ENCODE measurements around the gene PLIN5.

The PLIN5 gene

GRCh38 chr19:4497770-4498389 lies 37.1 kb downstream of the PLIN5 start:
- DNase-seq (no peak), ATAC-seq (no peak)
- Mint-ChIP-seq H3K9me3 (no peaks in the 10 kb centered on the region), H3K27me3 (no peaks in the 10 kb centered on the region), H3K4me1 (no peaks in the 10 kb centered on the region), H3K27ac (no peak overlapping the region), H3K4me3 (no peak overlapping the region)

- no peaks in the 10 kb centered on the region for H3K4me1 Mint-ChIP-seq
- no peak overlapping the region for H3K4me3 Mint-ChIP-seq
- H3K9me3 Mint-ChIP-seq, result no peaks in the 10 kb centered on the region
- DNase-seq (no peak), ATAC-seq (no peak)
- H3K27me3 Mint-ChIP-seq, result no peaks in the 10 kb centered on the region
- no peak overlapping the region for H3K27ac Mint-ChIP-seq
Observed at GRCh38 chr19:4496304-4496703, 38.7 kb downstream of the PLIN5 start.

- peak; percentile 49 for ATAC-seq
- Mint-ChIP-seq H3K4me3 (no peak overlapping the region), H3K4me1 (no peaks in the 10 kb centered on the region), H3K9me3 (no peaks in the 10 kb centered on the region), H3K27me3 (no peaks in the 10 kb centered on the region), H3K27ac (no peak overlapping the region)
- no peak for DNase-seq
Observed at GRCh38 chr19:4495471-4495870, 39.6 kb downstream of the PLIN5 start.

- DNase-seq, result no peak
- Mint-ChIP-seq H3K27ac (no peak overlapping the region), H3K4me1 (no peaks in the 10 kb centered on the region), H3K27me3 (no peaks in the 10 kb centered on the region), H3K4me3 (no peak overlapping the region), H3K9me3 (no peaks in the 10 kb centered on the region)
- ATAC-seq, result no peak
Observed at GRCh38 chr19:4494691-4495064, 40.3 kb downstream of the PLIN5 start.

GRCh38 chr19:4493929-4494690 lies 40.9 kb downstream of the PLIN5 start:
- no peak overlapping the region for H3K4me3 Mint-ChIP-seq

GRCh38 chr19:4493104-4493928 lies 41.7 kb downstream of the PLIN5 start:
- no peak overlapping the region for H3K27ac Mint-ChIP-seq
- no peaks in the 10 kb centered on the region for H3K4me1 Mint-ChIP-seq
- H3K27me3 Mint-ChIP-seq, result no peaks in the 10 kb centered on the region
- DNase-seq (no peak), ATAC-seq (no peak)
- H3K9me3 Mint-ChIP-seq, result no peaks in the 10 kb centered on the region
- H3K4me3 Mint-ChIP-seq, result no peak overlapping the region

More at GRCh38 chr19:4493929-4494690, 40.9 kb downstream of the PLIN5 start:
- no peak overlapping the region for H3K27ac Mint-ChIP-seq
- DNase-seq (no peak), ATAC-seq (no peak)
- no peaks in the 10 kb centered on the region for H3K9me3 Mint-ChIP-seq
- no peaks in the 10 kb centered on the region for H3K27me3 Mint-ChIP-seq
- H3K4me1 Mint-ChIP-seq, result no peaks in the 10 kb centered on the region

- Mint-ChIP-seq H3K4me3 (no peak overlapping the region), H3K27ac (no peak overlapping the region), H3K9me3 (no peaks in the 10 kb centered on the region), H3K4me1 (no peaks in the 10 kb centered on the region), H3K27me3 (no peaks in the 10 kb centered on the region)
- DNase-seq (no peak), ATAC-seq (no peak)
Observed at GRCh38 chr19:4492337-4493103, 42.5 kb downstream of the PLIN5 start.

- Mint-ChIP-seq H3K4me1 (no peaks in the 10 kb centered on the region), H3K9me3 (no peaks in the 10 kb centered on the region), H3K27me3 (no peaks in the 10 kb centered on the region), H3K4me3 (no peak overlapping the region), H3K27ac (no peak overlapping the region)
- no peak for DNase-seq
- no peak for ATAC-seq
Observed at GRCh38 chr19:4491446-4491845, 43.6 kb downstream of the PLIN5 start.

- no peak overlapping the region for H3K27ac Mint-ChIP-seq
- H3K4me1 Mint-ChIP-seq, result no peaks in the 10 kb centered on the region
- H3K4me3 Mint-ChIP-seq, result no peak overlapping the region
- no peaks in the 10 kb centered on the region for H3K9me3 Mint-ChIP-seq
- ATAC-seq (no peak), DNase-seq (no peak)
- H3K27me3 Mint-ChIP-seq, result no peaks in the 10 kb centered on the region
Observed at GRCh38 chr19:4488496-4488895, 46.5 kb downstream of the PLIN5 start.

- no peaks in the 10 kb centered on the region for H3K9me3 Mint-ChIP-seq
- no peak overlapping the region for H3K27ac Mint-ChIP-seq
- no peak for ATAC-seq
- H3K4me3 Mint-ChIP-seq, result no peak overlapping the region
- no peaks in the 10 kb centered on the region for H3K4me1 Mint-ChIP-seq
- H3K27me3 Mint-ChIP-seq, result no peaks in the 10 kb centered on the region
- DNase-seq, result no peak
Observed at GRCh38 chr19:4487572-4487971, 47.5 kb downstream of the PLIN5 start.

- no peaks in the 10 kb centered on the region for H3K9me3 Mint-ChIP-seq
- H3K4me1 Mint-ChIP-seq, result no peaks in the 10 kb centered on the region
Observed at GRCh38 chr19:4483385-4483784, 51.6 kb downstream of the PLIN5 start.

GRCh38 chr19:4482721-4483364 lies 52.2 kb downstream of the PLIN5 start:
- H3K4me1 Mint-ChIP-seq, result no peaks in the 10 kb centered on the region
- no peak overlapping the region for H3K27ac Mint-ChIP-seq

More at GRCh38 chr19:4483385-4483784, 51.6 kb downstream of the PLIN5 start:
- Mint-ChIP-seq H3K27ac (no peak overlapping the region), H3K4me3 (no peak overlapping the region), H3K27me3 (no peaks in the 10 kb centered on the region)
- DNase-seq (no peak), ATAC-seq (no peak)

GRCh38 chr19:4477034-4477801 lies 57.8 kb downstream of the PLIN5 start:
- Mint-ChIP-seq H3K27ac (no peak overlapping the region), H3K27me3 (no peaks in the 10 kb centered on the region), H3K4me3 (no peak overlapping the region), H3K9me3 (no peaks in the 10 kb centered on the region), H3K4me1 (peaks cover 23% of the 10 kb centered on the region)
- ATAC-seq (no peak), DNase-seq (no peak)

More at GRCh38 chr19:4482721-4483364, 52.2 kb downstream of the PLIN5 start:
- H3K4me3 Mint-ChIP-seq, result no peak overlapping the region
- H3K9me3 Mint-ChIP-seq, result no peaks in the 10 kb centered on the region
- ATAC-seq (no peak), DNase-seq (no peak)
- no peaks in the 10 kb centered on the region for H3K27me3 Mint-ChIP-seq

GRCh38 chr19:4474514-4475022 lies 60.5 kb downstream of the PLIN5 start:
- ATAC-seq (no peak), DNase-seq (peak in 1 of 2 donors; percentile 40)
- Mint-ChIP-seq H3K9me3 (no peaks in the 10 kb centered on the region), H3K4me1 (peaks cover 23% of the 10 kb centered on the region), H3K27ac (peak overlapping the region; percentile 89 to 92), H3K4me3 (peak overlapping the region; percentile 84 to 94), H3K27me3 (no peaks in the 10 kb centered on the region)

Measured in stimulated activated naive CD8-positive, alpha-beta T cell treated with anti-CD3 and anti-CD28 coated beads, Interleukin-15, amount 100 ng/mL, for 72 hours (primary cell).